Kidney (tissue), 14 donors: ENCODE data around the gene RAD51B. TPM values are rescaled to one million over a fixed set of nuclear protein-coding genes. Genes with fewer than 3 reads are reported as not detected.

Experiments
- DNase-seq, 5 donors: peaks; one replicate each; pipeline ENCODE4 v3.0.0-alpha.2; 2013 to 2020
- FAIRE-seq: peaks from 2 replicates; lab custom pipeline; 2012; peaks lifted over from hg19 to GRCh38; lab: Jason Lieb, UNC
- H3K27ac ChIP-seq, 2 donors: one replicate each; pipeline ENCODE4 v1.7.0; 2013; ENCODE audit warnings: low read depth in 2 of 2, low read length in 2 of 2, inconsistent platforms in 1 of 2
- H3K27me3 ChIP-seq: one replicate; pipeline ENCODE4 v1.7.1; 2013; ENCODE audit warnings: low read length, inconsistent platforms; ENCODE audit not compliant: control insufficient read depth, insufficient read depth
- H3K36me3 ChIP-seq, 3 donors: one replicate each; pipeline versions ENCODE4 v1.7.0 to v1.7.1; 2013; ENCODE audit warnings: low read length in 3 of 3, control low read depth in 1 of 3, inconsistent platforms in 1 of 3; ENCODE audit not compliant: insufficient read depth in 3 of 3, control insufficient read depth in 2 of 3
- H3K4me1 ChIP-seq, 3 donors: one replicate each; pipeline versions ENCODE4 v1.7.0 to v1.7.1; 2013; ENCODE audit warnings: low read length in 3 of 3, inconsistent platforms in 1 of 3, low read depth in 1 of 3; ENCODE audit not compliant: control insufficient read depth in 2 of 3, insufficient read depth in 2 of 3
- H3K4me3 ChIP-seq, 3 donors: one replicate each; pipeline versions ENCODE4 v1.7.0 to v1.8.1; 2013; ENCODE audit warnings: low read length in 3 of 3, control low read depth in 1 of 3, inconsistent platforms in 1 of 3
- H3K9ac ChIP-seq, 3 donors: one replicate each; pipeline versions ENCODE4 v1.7.0 to v1.7.1; 2013; ENCODE audit warnings: low read length in 3 of 3, control low read depth in 1 of 3, inconsistent platforms in 1 of 3
- H3K9me3 ChIP-seq, 3 donors: one replicate each; pipeline versions ENCODE4 v1.7.0 to v1.7.1; 2013; ENCODE audit warnings: low read length in 3 of 3, control low read depth in 1 of 3, inconsistent platforms in 1 of 3; ENCODE audit not compliant: control insufficient read depth in 2 of 3, insufficient read depth in 1 of 3
- intact Hi-C: fragments of 100-400 bp; cut with DNase I; formaldehyde crosslinking; loops from one replicate; pipeline ENCODE4 v1.11.1; 2022
- polyA plus RNA-seq: library from polyadenylated mRNA; stranded (reverse); fragments of 350-450 nt; fragmentation: Illumina TruSeq; extraction: RNeasy Lipid Tissue Mini Kit (QIAGEN cat#74804); gene quantifications from one replicate; pipeline ENCODE4 v1.2.3, GENCODE V29; 2014; ENCODE audit warnings: low read depth, low replicate concordance; ENCODE audit not compliant: insufficient read depth
- total RNA-seq: library from RNA; stranded (reverse); fragmentation: NEBNext Ultra II Directional; extraction: Animal tissue kit (Norgen Biotek cat#: 25700); gene quantifications from one replicate; pipeline ENCODE4 v1.2.1, GENCODE V29; 2021
- TF ChIP-seq, protein P1 (sequence below): IDR thresholded peaks from 3 replicates; pipeline ENCODE4 v1.5.1; 2012; ENCODE audit warnings: mild to moderate bottlenecking, moderate library complexity, borderline replicate concordance; ENCODE audit not compliant: insufficient read depth; ENCODE audit errors: extremely low read depth
- donor health status: control.
- donor health status: control.
- donor health status: control.
- donor health status: control.
- donor health status: control.
- donor health status: DM: yes; HTN: yes; CAD: no.
- donor health status: Normal renal cell carcinoma (clear cell type).

Gene RAD51B
- total and polyA plus RNA-seq, 2 donors from 2014 or later, result 6.9 to 18.0 TPM

GRCh38 chr14:67949771-67950170, 130.2 kb downstream of the RAD51B start:
- intact Hi-C loops, result no loop called here
- no peak overlapping the region for H3K27ac ChIP-seq
- FAIRE-seq, result no peak

GRCh38 chr14:67950386-67950785, 130.8 kb downstream of the RAD51B start:
- Histone ChIP-seq H3K9ac (no peak overlapping the region), H3K36me3 (no peaks in the 10 kb centered on the region), H3K4me1 (peaks cover 0 to 7% (median 0%) of the 10 kb centered on the region in 3 donors), H3K27me3 (no peaks in the 10 kb centered on the region), H3K4me3 (no peak overlapping the region), H3K27ac (no peak overlapping the region), H3K9me3 (no peaks in the 10 kb centered on the region)
- TF ChIP-seq, protein P1, sequence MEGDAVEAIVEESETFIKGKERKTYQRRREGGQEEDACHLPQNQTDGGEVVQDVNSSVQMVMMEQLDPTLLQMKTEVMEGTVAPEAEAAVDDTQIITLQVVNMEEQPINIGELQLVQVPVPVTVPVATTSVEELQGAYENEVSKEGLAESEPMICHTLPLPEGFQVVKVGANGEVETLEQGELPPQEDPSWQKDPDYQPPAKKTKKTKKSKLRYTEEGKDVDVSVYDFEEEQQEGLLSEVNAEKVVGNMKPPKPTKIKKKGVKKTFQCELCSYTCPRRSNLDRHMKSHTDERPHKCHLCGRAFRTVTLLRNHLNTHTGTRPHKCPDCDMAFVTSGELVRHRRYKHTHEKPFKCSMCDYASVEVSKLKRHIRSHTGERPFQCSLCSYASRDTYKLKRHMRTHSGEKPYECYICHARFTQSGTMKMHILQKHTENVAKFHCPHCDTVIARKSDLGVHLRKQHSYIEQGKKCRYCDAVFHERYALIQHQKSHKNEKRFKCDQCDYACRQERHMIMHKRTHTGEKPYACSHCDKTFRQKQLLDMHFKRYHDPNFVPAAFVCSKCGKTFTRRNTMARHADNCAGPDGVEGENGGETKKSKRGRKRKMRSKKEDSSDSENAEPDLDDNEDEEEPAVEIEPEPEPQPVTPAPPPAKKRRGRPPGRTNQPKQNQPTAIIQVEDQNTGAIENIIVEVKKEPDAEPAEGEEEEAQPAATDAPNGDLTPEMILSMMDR, result no peak
- intact Hi-C loops, result no loop called here
- FAIRE-seq, result no peak
- DNase-seq, result no peak

More at GRCh38 chr14:67949771-67950170, 130.2 kb downstream of the RAD51B start:
- Histone ChIP-seq H3K4me1 (peaks cover 0 to 7% (median under 1%) of the 10 kb centered on the region in 3 donors), H3K27me3 (no peaks in the 10 kb centered on the region), H3K4me3 (no peak overlapping the region), H3K36me3 (no peaks in the 10 kb centered on the region), H3K9me3 (no peaks in the 10 kb centered on the region), H3K9ac (no peak overlapping the region)
- DNase-seq, result no peak
- TF ChIP-seq, protein P1, result no peak

GRCh38 chr14:67951529-67952135, 132.1 kb downstream of the RAD51B start:
- Histone ChIP-seq H3K9ac (no peak overlapping the region), H3K4me3 (no peak overlapping the region), H3K9me3 (no peaks in the 10 kb centered on the region), H3K4me1 (peaks cover 0 to 7% (median 0%) of the 10 kb centered on the region in 3 donors), H3K27me3 (no peaks in the 10 kb centered on the region), H3K27ac (no peak overlapping the region), H3K36me3 (no peaks in the 10 kb centered on the region)
- DNase-seq (no peak), FAIRE-seq (no peak)
- TF ChIP-seq, protein P1, result no peak
- intact Hi-C loops, result no loop called here

GRCh38 chr14:67952381-67952780, 132.8 kb downstream of the RAD51B start:
- Histone ChIP-seq H3K27ac (no peak overlapping the region), H3K36me3 (no peaks in the 10 kb centered on the region), H3K27me3 (no peaks in the 10 kb centered on the region), H3K4me1 (peaks cover 0 to 7% (median 0%) of the 10 kb centered on the region in 3 donors), H3K9me3 (no peaks in the 10 kb centered on the region), H3K9ac (no peak overlapping the region), H3K4me3 (no peak overlapping the region)
- no peak for DNase-seq
- TF ChIP-seq, protein P1, result no peak
- FAIRE-seq, result no peak
- intact Hi-C loops, result no loop called here
